SK-N-SH treated with all-trans-retinoic acid at 6 μM for 48 hours (cell line): ENCODE measurements around the gene ADAMTSL3.

Source experiments
- CSDC2 ChIP-seq: fragments of 250-450 bp; sonication (Bioruptor Pico); IDR thresholded peaks from 2 replicates; pipeline ENCODE4 v1.5.0; 2020; ENCODE audit warnings: mild to moderate bottlenecking, moderate library complexity
- PATZ1 ChIP-seq: fragments of 250-450 bp; sonication (Bioruptor Pico); IDR thresholded peaks from 2 replicates; pipeline ENCODE4 v1.8.0; 2020; ENCODE audit warnings: mild to moderate bottlenecking, moderate library complexity, borderline replicate concordance
- PPARA ChIP-seq: fragments of 250-450 bp; sonication (Bioruptor Pico); IDR thresholded peaks from 2 replicates; pipeline ENCODE4 v1.5.0; 2020; ENCODE audit warnings: mild to moderate bottlenecking, borderline replicate concordance

- no peak for TF ChIP-seq CSDC2 (CRISPR knock-in tag)
- TF ChIP-seq PATZ1 (CRISPR knock-in tag) = no peak
- no peak for TF ChIP-seq PPARA
These were observed 1.2 kb upstream of the ADAMTSL3 start for GRCh38 chr15:83652626-83653204.
